HG03457 (cell line): ENCODE results near the gene S100A12.

ENCODE experiments used
- ATAC-seq: cut with Tn5 transposase; IDR thresholded peaks from one replicate; pipeline ENCODE4 v1.9.1; 2021; ENCODE audit warnings: moderate number of reproducible peaks; ENCODE audit not compliant: unreplicated experiment

Gene S100A12

GRCh38 chr1:153370146-153370545, 5.3 kb downstream of the S100A12 start:
- ATAC-seq, result no peak

DNA sequence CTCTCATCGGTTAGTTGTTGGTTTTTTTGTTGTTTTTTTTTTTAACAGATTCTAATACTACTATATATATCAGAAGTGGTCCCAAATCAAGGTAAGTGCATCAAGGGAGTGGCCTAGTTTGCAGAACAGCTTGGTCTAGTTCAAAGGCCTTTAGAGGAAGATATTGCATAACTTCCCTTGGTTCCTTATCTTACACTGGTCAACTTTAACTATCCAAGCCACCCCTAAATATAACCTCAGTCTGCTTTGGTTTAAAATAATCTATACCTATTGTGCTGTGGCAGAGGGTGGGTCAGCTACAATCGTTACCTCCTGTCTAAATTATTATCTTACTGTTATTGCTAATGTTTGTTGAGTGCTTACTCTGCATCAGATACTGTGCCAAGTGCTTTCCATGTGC, 6.9 kb downstream of the S100A12 start:
- no peak for ATAC-seq

DNA sequence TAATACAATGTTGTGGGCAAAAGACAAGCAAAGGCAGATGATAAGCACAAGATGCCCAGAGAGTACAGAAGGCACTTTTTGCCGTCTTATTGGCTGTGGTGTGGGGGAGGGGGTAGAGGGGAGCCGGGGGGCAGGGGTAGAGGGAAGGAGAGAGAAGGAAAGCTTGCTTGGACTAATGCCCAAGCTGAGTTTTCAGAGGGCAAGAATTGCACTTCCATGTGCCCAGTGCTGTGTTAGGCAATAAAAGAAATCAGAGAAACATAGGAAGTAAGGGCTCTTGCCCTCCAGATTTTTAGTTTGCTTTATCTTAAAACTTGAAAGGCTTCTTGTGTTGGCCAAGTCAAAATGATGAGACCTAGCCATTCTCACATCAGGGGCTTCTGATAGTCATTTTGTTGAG, 8.3 kb downstream of the S100A12 start:
- ATAC-seq, result no peak

- no peak for ATAC-seq
Measured at GRCh38 chr1:153366261-153366660, 9.2 kb downstream of the S100A12 start.

DNA sequence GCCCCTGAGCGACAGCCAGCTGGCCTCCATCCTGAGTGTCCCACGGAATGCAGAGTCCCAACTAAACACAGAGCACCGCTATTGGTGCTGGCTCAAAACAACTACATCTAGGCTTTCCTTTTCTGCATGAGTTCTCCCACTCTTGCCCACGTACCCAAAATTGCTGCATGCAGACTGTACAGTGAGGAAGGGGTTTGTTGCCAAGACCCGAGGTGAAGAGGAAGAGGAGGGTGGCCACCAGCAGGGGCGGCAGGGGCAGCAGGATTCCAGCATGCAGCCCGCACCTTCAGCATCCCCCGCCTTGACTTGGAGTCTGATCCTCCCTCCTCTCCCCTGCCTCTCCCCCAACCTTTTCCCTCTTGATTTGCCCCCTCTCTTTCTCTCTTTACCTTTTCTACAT, 9.7 kb downstream of the S100A12 start:
- no peak for ATAC-seq

DNA sequence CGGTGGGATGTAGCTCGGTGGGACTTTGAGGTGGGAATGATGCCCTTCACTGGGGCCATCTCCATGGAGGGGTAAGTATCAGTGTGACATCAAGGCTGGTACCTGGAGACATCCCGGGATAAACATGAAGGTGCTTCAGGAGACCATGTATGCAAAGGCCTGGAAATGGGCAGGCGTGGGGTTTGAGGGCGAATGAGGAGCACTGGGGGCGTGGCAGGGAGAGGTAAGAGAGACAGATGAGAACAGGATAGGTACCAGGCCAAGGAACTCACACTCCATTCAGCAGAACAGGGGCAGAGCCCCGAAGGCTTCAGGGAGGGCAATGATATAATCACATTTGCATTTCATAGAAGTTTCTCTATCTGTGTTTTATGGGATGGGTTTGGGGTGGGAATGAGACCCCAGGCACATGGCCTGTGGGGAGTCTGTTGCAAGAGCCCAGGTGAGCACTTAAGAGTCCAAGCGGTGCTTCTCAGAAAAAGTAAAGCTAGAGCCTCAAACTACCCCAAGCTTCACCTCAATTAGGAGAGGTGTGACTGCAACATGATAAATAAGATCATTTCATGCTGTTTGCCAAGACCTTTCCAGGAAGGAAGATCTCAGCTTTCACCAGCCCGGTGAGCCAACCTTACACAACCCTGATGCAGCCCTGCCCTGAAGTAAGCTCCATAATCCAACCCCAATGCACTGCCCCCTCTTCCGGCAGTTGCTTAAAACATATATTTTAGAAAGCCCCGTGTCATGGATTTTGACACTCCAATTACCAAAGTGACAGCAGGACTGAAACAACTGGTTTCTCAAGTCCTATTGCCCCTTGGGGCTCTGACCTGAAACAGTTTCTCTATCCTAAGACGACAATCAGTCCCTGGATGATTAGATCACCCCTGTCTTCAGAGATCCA, 10.4 kb downstream of the S100A12 start:
- no peak for ATAC-seq

DNA sequence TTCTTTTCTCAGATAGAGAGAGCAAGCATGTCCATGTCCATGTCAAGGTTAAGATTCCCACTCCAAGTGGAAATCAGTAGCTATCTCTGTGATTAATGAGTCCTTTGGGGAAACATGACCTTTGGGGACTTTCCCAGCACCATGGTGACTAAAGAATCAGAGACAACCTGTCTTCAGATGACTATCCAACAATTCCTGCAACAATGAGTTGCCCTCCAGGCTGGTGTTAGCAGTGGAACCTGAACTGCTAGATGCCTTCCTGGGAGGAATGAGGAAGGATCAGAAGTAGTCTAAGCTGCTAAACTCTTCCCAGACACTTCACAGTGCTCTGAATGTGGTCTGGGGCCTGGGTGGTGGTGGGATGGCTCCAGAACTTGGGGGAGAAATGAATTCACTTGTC, 11.3 kb downstream of the S100A12 start:
- no peak for ATAC-seq

DNA sequence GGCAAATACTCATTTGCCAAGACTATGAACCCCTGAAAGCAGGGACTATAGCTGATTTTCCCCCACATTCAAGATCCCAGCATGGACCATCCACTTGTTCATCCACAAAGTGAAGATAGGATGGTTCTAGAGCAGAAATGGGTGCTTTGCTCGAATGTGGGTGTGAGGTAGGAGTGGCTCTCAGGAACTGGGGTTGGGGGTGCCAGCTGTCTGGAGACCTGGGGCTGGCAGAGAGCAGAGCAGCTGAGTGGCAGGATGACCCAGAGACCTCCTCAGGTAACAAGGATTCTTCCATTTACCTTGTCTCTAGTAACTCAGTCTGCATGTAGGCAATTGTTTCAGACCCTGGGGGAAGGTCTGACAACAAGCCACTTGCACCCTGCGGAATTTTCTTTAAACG, 11.8 kb downstream of the S100A12 start:
- no peak for ATAC-seq

DNA sequence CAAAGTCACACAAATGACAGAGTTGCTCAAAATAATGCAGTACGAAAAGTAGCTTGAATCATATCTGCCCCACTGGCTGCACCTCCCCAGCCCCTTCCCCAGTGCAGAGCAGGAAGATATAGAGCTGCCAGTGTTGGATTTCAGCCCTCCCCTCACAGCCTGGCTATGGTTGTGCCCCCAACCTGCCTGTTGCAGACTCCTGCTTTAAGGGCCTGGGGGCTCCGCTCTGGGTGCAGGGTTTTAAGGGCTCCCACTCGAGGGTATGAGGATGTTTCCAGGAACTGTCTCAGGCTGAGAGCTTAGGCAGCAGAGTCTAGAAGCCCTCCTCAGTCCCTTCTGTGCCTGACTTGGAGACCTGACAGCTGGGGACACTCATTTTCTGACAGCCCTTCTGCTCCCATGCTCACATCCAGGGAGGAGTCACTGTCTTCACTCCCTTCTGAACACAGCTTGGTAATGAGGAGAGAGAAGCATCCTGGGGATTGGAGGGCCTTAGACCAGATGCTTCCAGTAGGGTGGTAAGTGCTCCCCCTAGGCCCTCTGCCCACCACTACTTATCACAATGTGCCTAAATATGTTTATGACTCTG, 13.1 kb downstream of the S100A12 start:
- ATAC-seq, result no peak

DNA sequence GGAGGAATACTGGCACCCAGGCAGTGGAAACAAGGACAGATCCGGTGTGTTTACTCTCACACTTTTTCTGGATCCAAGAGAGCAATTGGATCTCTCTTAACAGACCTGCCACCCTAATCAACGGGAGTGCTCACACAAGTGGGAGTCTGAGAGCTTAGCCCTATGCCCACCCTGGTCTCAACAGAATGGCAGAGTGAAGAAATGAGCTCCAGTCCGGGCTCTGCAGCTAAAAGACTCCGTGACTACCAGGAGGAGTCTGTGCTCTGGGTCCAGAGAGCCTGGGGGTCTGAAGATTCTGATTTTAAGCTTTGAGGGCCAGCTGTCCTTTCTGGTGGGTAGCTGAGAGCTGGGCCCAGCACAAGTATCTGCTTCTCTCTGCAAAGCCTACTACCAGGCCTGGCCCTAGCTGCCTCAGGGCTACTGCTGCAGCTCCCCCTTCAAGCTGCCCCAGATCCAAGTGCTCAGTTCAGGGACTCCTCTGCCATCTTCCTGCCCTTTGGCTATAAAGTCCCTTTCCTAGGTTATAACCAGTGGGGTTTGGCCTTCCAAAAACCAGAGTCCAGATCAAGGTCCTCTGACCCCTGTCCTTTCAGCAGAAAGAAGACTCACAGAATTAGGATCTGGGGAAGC, 13.8 kb downstream of the S100A12 start:
- ATAC-seq, result no peak

DNA sequence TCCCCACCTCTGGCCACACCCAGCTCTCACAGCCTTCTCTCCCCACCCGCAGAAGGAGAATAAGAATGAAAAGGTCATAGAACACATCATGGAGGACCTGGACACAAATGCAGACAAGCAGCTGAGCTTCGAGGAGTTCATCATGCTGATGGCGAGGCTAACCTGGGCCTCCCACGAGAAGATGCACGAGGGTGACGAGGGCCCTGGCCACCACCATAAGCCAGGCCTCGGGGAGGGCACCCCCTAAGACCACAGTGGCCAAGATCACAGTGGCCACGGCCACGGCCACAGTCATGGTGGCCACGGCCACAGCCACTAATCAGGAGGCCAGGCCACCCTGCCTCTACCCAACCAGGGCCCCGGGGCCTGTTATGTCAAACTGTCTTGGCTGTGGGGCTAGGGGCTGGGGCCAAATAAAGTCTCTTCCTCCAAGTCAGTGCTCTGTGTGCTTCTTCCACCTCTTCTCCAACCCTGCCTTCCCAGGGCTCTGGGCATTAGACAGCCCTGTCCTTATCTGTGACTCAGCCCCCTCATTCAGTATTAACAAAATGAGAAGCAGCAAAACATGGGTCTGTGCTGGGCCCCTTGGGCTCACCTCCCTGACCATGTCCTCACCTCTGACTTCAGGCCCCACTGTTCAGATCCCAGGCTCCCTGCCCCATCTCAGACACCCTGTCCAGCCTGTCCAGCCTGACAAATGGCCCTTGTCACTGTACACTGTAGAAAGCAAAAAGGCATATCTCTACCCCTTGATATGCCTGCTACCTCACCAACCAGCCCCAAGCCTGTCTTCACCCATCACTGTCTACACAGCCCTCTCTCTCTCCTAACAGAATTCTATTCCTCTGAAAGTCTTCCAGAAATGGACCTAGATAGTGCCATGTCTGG, 14.6 kb downstream of the S100A12 start:
- no peak for ATAC-seq

GRCh38 chr1:153360190-153360589, 15.2 kb downstream of the S100A12 start:
- ATAC-seq, result no peak

- ATAC-seq, result no peak
Measured at GRCh38 chr1:153359241-153359640, 16.2 kb downstream of the S100A12 start.

- no peak for ATAC-seq
Measured at GRCh38 chr1:153358691-153358975, 16.8 kb downstream of the S100A12 start.

GRCh38 chr1:153357853-153358690, 17.3 kb downstream of the S100A12 start, which contains the start of gene S100A9:
TSS of gene S100A9 (plus strand) at chr1:153357854. CDS start at chr1:153358284, 430 bp downstream.
- ATAC-seq, result no peak

- no peak for ATAC-seq
Measured at GRCh38 chr1:153357076-153357852, 18.2 kb downstream of the S100A12 start.

DNA sequence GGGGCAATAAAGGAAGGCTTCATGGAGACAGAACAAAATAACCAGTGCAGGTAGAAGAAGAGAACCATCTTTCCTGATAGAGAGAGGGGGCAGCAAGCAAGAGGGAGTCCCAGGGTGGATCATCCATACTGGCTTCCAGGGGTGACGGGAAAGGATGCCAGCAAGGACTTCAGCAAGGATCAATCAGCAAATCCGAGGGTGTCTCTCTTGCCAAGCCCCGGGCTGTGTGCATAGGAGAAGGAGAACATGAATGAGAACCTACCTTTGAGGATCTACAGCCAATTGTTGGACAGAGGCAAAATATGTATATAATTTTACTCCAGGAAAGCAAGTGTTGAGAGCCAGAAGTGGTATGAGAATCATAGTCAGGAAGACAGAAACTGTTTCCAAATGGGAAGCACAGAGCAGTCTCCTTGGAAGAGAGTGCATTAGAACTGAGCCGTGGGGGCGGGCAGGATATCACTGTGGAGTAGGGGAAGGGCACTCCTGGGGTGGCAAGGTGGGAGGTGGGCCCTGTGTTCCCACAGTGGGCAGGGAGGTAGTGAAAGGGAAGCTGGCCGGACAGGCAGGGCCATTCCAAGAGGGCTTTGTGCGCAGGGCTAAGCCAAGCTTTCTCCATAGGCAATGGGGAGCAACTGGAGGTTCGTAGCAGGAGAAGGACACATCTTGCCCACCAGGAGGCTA, 18.9 kb downstream of the S100A12 start:
- ATAC-seq, result no peak

GRCh38 chr1:153355445-153356071, 19.9 kb downstream of the S100A12 start:
- no peak for ATAC-seq
